Skeletal muscle tissue (tissue), 4 donors: ENCODE measurements around the gene MET. TPM values are rescaled to one million over a fixed set of nuclear protein-coding genes. Genes with fewer than 3 reads are reported as not detected.
"Not testable (repeated sequence)": the region's sequence is repeated elsewhere in the genome, so short reads cannot be mapped to it uniquely, and the experiment has no call there.

ENCODE experiments used
- H3K27ac ChIP-seq: one replicate; pipeline ENCODE4 v1.7.0; 2013; ENCODE audit warnings: mild to moderate bottlenecking, low read depth, low read length, inconsistent platforms
- H3K27me3 ChIP-seq, 3 donors: one replicate each; pipeline ENCODE4 v1.7.0; 2013; ENCODE audit warnings: low read length in 3 of 3; ENCODE audit not compliant: control insufficient read depth in 3 of 3, insufficient read depth in 3 of 3
- H3K36me3 ChIP-seq, 3 donors: one replicate each; pipeline ENCODE4 v1.7.0; 2013; ENCODE audit warnings: low read length in 3 of 3; ENCODE audit not compliant: control insufficient read depth in 3 of 3, insufficient read depth in 3 of 3
- H3K4me1 ChIP-seq, 3 donors: one replicate each; pipeline ENCODE4 v1.7.0; 2013; ENCODE audit warnings: low read length in 3 of 3, mild to moderate bottlenecking in 3 of 3; ENCODE audit not compliant: control insufficient read depth in 3 of 3, insufficient read depth in 3 of 3
- H3K4me3 ChIP-seq, 3 donors: one replicate each; pipeline ENCODE4 v1.7.0; 2013; ENCODE audit warnings: low read length in 3 of 3
- H3K9ac ChIP-seq, 3 donors: one replicate each; pipeline ENCODE4 v1.7.0; 2013; ENCODE audit warnings: low read length in 3 of 3, mild to moderate bottlenecking in 3 of 3, moderate library complexity in 2 of 3, low read depth in 1 of 3
- H3K9me3 ChIP-seq, 3 donors: one replicate each; pipeline ENCODE4 v1.7.0; 2013; ENCODE audit warnings: low read length in 3 of 3; ENCODE audit not compliant: control insufficient read depth in 3 of 3
- total RNA-seq: library from RNA; depleted of rRNA; stranded (reverse); fragments of >200 nt; gene quantifications from one replicate; pipeline ENCODE4 v1.2.3, GENCODE V29; 2014
- donor health status: Osteomylitis.

The MET gene
- total RNA-seq, 1 donor from 2014 or later, result 26.1 TPM

GRCh38 chr7:116759642-116760041 is 87.6 kb downstream of the MET start:
- H3K4me3 ChIP-seq, H3K27ac ChIP-seq, H3K27me3 ChIP-seq, H3K4me1 ChIP-seq, H3K9ac ChIP-seq, H3K9me3 ChIP-seq: not testable (repeated sequence)
- peaks cover 0 to 12% (median 7%) of the 10 kb centered on the region in 3 donors for H3K36me3 ChIP-seq

- H3K27me3 ChIP-seq, result no peaks in the 10 kb centered on the region
- H3K9ac ChIP-seq, result no peak overlapping the region
- no peak overlapping the region for H3K27ac ChIP-seq
- no peak overlapping the region for H3K4me3 ChIP-seq
- H3K9me3 ChIP-seq, result no peaks in the 10 kb centered on the region
- peaks cover 3 to 20% (median 7%) of the 10 kb centered on the region in 3 donors for H3K36me3 ChIP-seq
- H3K4me1 ChIP-seq, result no peaks in the 10 kb centered on the region
Observed at GRCh38 chr7:116762971-116763370, 91.0 kb downstream of the MET start.

- no peaks in the 10 kb centered on the region for H3K4me1 ChIP-seq
Observed at GRCh38 chr7:116763647-116764046, 91.7 kb downstream of the MET start.

GRCh38 chr7:116766881-116767280 is 94.9 kb downstream of the MET start:
- no peak overlapping the region for H3K4me3 ChIP-seq
- H3K4me1 ChIP-seq, result no peaks in the 10 kb centered on the region
- H3K9me3 ChIP-seq, result no peaks in the 10 kb centered on the region
- no peaks in the 10 kb centered on the region for H3K27me3 ChIP-seq
- no peak overlapping the region for H3K27ac ChIP-seq
- H3K36me3 ChIP-seq, result peaks cover 5 to 11% (median 9%) of the 10 kb centered on the region in 3 donors
- H3K9ac ChIP-seq, result no peak overlapping the region

More at GRCh38 chr7:116763647-116764046, 91.7 kb downstream of the MET start:
- Histone ChIP-seq H3K27ac (no peak overlapping the region), H3K36me3 (peaks cover 3 to 18% (median 9%) of the 10 kb centered on the region in 3 donors), H3K9me3 (no peaks in the 10 kb centered on the region), H3K27me3 (no peaks in the 10 kb centered on the region), H3K4me3 (no peak overlapping the region), H3K9ac (no peak overlapping the region)

GRCh38 chr7:116769546-116769945 is 97.5 kb downstream of the MET start:
- Histone ChIP-seq H3K27me3 (no peaks in the 10 kb centered on the region), H3K9ac (no peak overlapping the region), H3K36me3 (peaks cover 9 to 17% (median 9%) of the 10 kb centered on the region in 3 donors), H3K27ac (no peak overlapping the region), H3K9me3 (no peaks in the 10 kb centered on the region), H3K4me3 (no peak overlapping the region), H3K4me1 (no peaks in the 10 kb centered on the region)

GRCh38 chr7:116770941-116771340 is 98.9 kb downstream of the MET start:
- peaks cover 9 to 16% (median 9%) of the 10 kb centered on the region in 3 donors for H3K36me3 ChIP-seq
- no peaks in the 10 kb centered on the region for H3K27me3 ChIP-seq
- no peaks in the 10 kb centered on the region for H3K9me3 ChIP-seq
- H3K27ac ChIP-seq, result no peak overlapping the region
- no peaks in the 10 kb centered on the region for H3K4me1 ChIP-seq
- H3K9ac ChIP-seq, result no peak overlapping the region
- no peak overlapping the region for H3K4me3 ChIP-seq

- Histone ChIP-seq H3K9ac (no peak overlapping the region), H3K27me3 (no peaks in the 10 kb centered on the region), H3K4me3 (no peak overlapping the region), H3K4me1 (peaks cover 0 to 3% (median 0%) of the 10 kb centered on the region in 3 donors), H3K27ac (no peak overlapping the region), H3K36me3 (peaks cover 9 to 16% (median 11%) of the 10 kb centered on the region in 3 donors), H3K9me3 (no peaks in the 10 kb centered on the region)
Observed at GRCh38 chr7:116771640-116772039, 99.6 kb downstream of the MET start.

GRCh38 chr7:116772423-116772863 is 100.4 kb downstream of the MET start:
- Histone ChIP-seq H3K4me1 (peaks cover 0 to 6% (median 0%) of the 10 kb centered on the region in 3 donors), H3K9ac (no peak overlapping the region), H3K27me3 (no peaks in the 10 kb centered on the region), H3K9me3 (no peaks in the 10 kb centered on the region), H3K36me3 (peaks cover 6 to 13% (median 11%) of the 10 kb centered on the region in 3 donors), H3K27ac (no peak overlapping the region), H3K4me3 (no peak overlapping the region)

GRCh38 chr7:116772926-116773749 is 101.1 kb downstream of the MET start:
- Histone ChIP-seq H3K9me3 (no peaks in the 10 kb centered on the region), H3K36me3 (peaks cover 6 to 13% (median 11%) of the 10 kb centered on the region in 3 donors), H3K4me1 (peaks cover 0 to 10% (median 0%) of the 10 kb centered on the region in 3 donors), H3K9ac (no peak overlapping the region), H3K27ac (no peak overlapping the region), H3K27me3 (no peaks in the 10 kb centered on the region), H3K4me3 (no peak overlapping the region)

- Histone ChIP-seq H3K27ac (no peak overlapping the region), H3K9me3 (no peaks in the 10 kb centered on the region), H3K27me3 (no peaks in the 10 kb centered on the region), H3K4me3 (no peak overlapping the region), H3K4me1 (peaks cover 8 to 28% (median 13%) of the 10 kb centered on the region in 3 donors), H3K36me3 (peaks cover 7 to 15% (median 12%) of the 10 kb centered on the region in 3 donors), H3K9ac (no peak overlapping the region)
Observed at GRCh38 chr7:116776046-116776445, 104.0 kb downstream of the MET start.
